ENCODE data around the gene SS18L1.
A peak's percentile ranks its signal among the peaks of the same experiment; 100 is the strongest.

The SS18L1 gene

GRCh38 chr20:62118113-62119043 is 25.2 kb upstream of the SS18L1 start:
- H3K4ac ChIP-seq (ENCODE audit: low read depth, low read length), result no peak overlapping the region
- H2BK5ac ChIP-seq (ENCODE audit: low read length), result no peak overlapping the region
- no peak overlapping the region for H3K18ac ChIP-seq (ENCODE audit: low read length)
- WGBS (ENCODE audit: extremely low coverage, insufficient coverage, low lambda C conversion rate), result no CpG with 5 or more reads among the region's 21 CpGs
- no peaks in the 10 kb centered on the region for H3K4me1 ChIP-seq (ENCODE audit: control insufficient read depth, low read depth, low read length)
- H3K27ac ChIP-seq (ENCODE audit: low read depth, low read length), result no peak overlapping the region
- H3K4me3 ChIP-seq (ENCODE audit: low read length), result no peak overlapping the region
- DNase-seq, result no peak
- H2AK5ac ChIP-seq (ENCODE audit: low read length), result no peak overlapping the region
- no peaks in the 10 kb centered on the region for H3K36me3 ChIP-seq (ENCODE audit: control insufficient read depth, insufficient read depth, low read length)
- no peak overlapping the region for H3K56ac ChIP-seq (ENCODE audit: low read length)
- no peaks in the 10 kb centered on the region for H3K27me3 ChIP-seq (ENCODE audit: insufficient read depth, low read length, poor library complexity)
- H2BK120ac ChIP-seq (ENCODE audit: low read depth, low read length), result no peak overlapping the region
- H3K79me2 ChIP-seq (ENCODE audit: control insufficient read depth, insufficient read depth, low read length), result peaks cover 4% of the 10 kb centered on the region
- H4K8ac ChIP-seq (ENCODE audit: low read depth, low read length), result no peak overlapping the region
- H3K9ac ChIP-seq (ENCODE audit: low read length), result no peak overlapping the region
- H4K5ac ChIP-seq (ENCODE audit: low read length), result no peak overlapping the region
- no peak overlapping the region for H3K23ac ChIP-seq (ENCODE audit: low read length)
- peaks cover 2% of the 10 kb centered on the region for H3K79me1 ChIP-seq (ENCODE audit: low read length)
- no peak overlapping the region for H2BK15ac ChIP-seq (replicated peaks; ENCODE audit: low read depth)
- H3K4me2 ChIP-seq (ENCODE audit: low read length), result no peak overlapping the region

GRCh38 chr20:62119115-62119514 is 24.5 kb upstream of the SS18L1 start:
- Histone ChIP-seq H3K9ac (ENCODE audit: low read length) (no peak overlapping the region), H3K4me1 (ENCODE audit: control insufficient read depth, low read depth, low read length) (peaks cover 3% of the 10 kb centered on the region), H3K79me2 (ENCODE audit: control insufficient read depth, insufficient read depth, low read length) (peaks cover 10% of the 10 kb centered on the region), H3K23ac (ENCODE audit: low read length) (no peak overlapping the region), H3K4ac (ENCODE audit: low read depth, low read length) (no peak overlapping the region), H3K18ac (ENCODE audit: low read length) (no peak overlapping the region), H2BK120ac (ENCODE audit: low read depth, low read length) (no peak overlapping the region), H4K5ac (ENCODE audit: low read length) (no peak overlapping the region), H3K79me1 (ENCODE audit: low read length) (peaks cover 9% of the 10 kb centered on the region), H2BK5ac (ENCODE audit: low read length) (no peak overlapping the region), H3K56ac (ENCODE audit: low read length) (no peak overlapping the region), H3K4me2 (ENCODE audit: low read length) (no peak overlapping the region), H3K4me3 (ENCODE audit: low read length) (no peak overlapping the region), H3K27ac (ENCODE audit: low read depth, low read length) (no peak overlapping the region), H2BK15ac (replicated peaks; ENCODE audit: low read depth) (no peak overlapping the region), H3K27me3 (ENCODE audit: insufficient read depth, low read length, poor library complexity) (no peaks in the 10 kb centered on the region), H2AK5ac (ENCODE audit: low read length) (no peak overlapping the region), H3K36me3 (ENCODE audit: control insufficient read depth, insufficient read depth, low read length) (no peaks in the 10 kb centered on the region), H4K8ac (ENCODE audit: low read depth, low read length) (no peak overlapping the region)
- WGBS (ENCODE audit: extremely low coverage, insufficient coverage, low lambda C conversion rate), result no CpG with 5 or more reads among the region's 5 CpGs
- DNase-seq, result no peak

- Histone ChIP-seq H3K23ac (ENCODE audit: low read length) (no peak overlapping the region), H3K4me1 (ENCODE audit: control insufficient read depth, low read depth, low read length) (peaks cover 3% of the 10 kb centered on the region), H3K56ac (ENCODE audit: low read length) (no peak overlapping the region), H3K27ac (ENCODE audit: low read depth, low read length) (no peak overlapping the region), H3K18ac (ENCODE audit: low read length) (no peak overlapping the region), H3K4ac (ENCODE audit: low read depth, low read length) (no peak overlapping the region), H3K36me3 (ENCODE audit: control insufficient read depth, insufficient read depth, low read length) (no peaks in the 10 kb centered on the region), H4K8ac (ENCODE audit: low read depth, low read length) (no peak overlapping the region), H3K27me3 (ENCODE audit: insufficient read depth, low read length, poor library complexity) (no peaks in the 10 kb centered on the region), H3K4me3 (ENCODE audit: low read length) (no peak overlapping the region), H3K79me1 (ENCODE audit: low read length) (peaks cover 15% of the 10 kb centered on the region), H3K4me2 (ENCODE audit: low read length) (no peak overlapping the region), H2BK15ac (replicated peaks; ENCODE audit: low read depth) (no peak overlapping the region), H3K79me2 (ENCODE audit: control insufficient read depth, insufficient read depth, low read length) (peaks cover 16% of the 10 kb centered on the region), H4K5ac (ENCODE audit: low read length) (no peak overlapping the region), H3K9ac (ENCODE audit: low read length) (no peak overlapping the region), H2AK5ac (ENCODE audit: low read length) (no peak overlapping the region), H2BK5ac (ENCODE audit: low read length) (no peak overlapping the region), H2BK120ac (ENCODE audit: low read depth, low read length) (no peak overlapping the region)
- WGBS (ENCODE audit: extremely low coverage, insufficient coverage, low lambda C conversion rate), result no CpG with 5 or more reads among the region's 10 CpGs
- no peak for DNase-seq
Observed at GRCh38 chr20:62119591-62120364, 23.8 kb upstream of the SS18L1 start.

- Histone ChIP-seq H3K36me3 (ENCODE audit: control insufficient read depth, insufficient read depth, low read length) (peaks cover 3% of the 10 kb centered on the region), H3K4me1 (ENCODE audit: control insufficient read depth, low read depth, low read length) (peaks cover 3% of the 10 kb centered on the region), H4K5ac (ENCODE audit: low read length) (no peak overlapping the region), H3K4me3 (ENCODE audit: low read length) (no peak overlapping the region), H3K27ac (ENCODE audit: low read depth, low read length) (no peak overlapping the region), H3K4me2 (ENCODE audit: low read length) (no peak overlapping the region), H3K27me3 (ENCODE audit: insufficient read depth, low read length, poor library complexity) (no peaks in the 10 kb centered on the region), H3K79me1 (ENCODE audit: low read length) (peaks cover 18% of the 10 kb centered on the region), H3K9ac (ENCODE audit: low read length) (no peak overlapping the region), H3K4ac (ENCODE audit: low read depth, low read length) (no peak overlapping the region), H3K79me2 (ENCODE audit: control insufficient read depth, insufficient read depth, low read length) (peaks cover 18% of the 10 kb centered on the region), H3K18ac (ENCODE audit: low read length) (no peak overlapping the region), H3K56ac (ENCODE audit: low read length) (no peak overlapping the region), H2AK5ac (ENCODE audit: low read length) (no peak overlapping the region), H3K23ac (ENCODE audit: low read length) (no peak overlapping the region), H2BK15ac (replicated peaks; ENCODE audit: low read depth) (no peak overlapping the region), H2BK120ac (ENCODE audit: low read depth, low read length) (no peak overlapping the region), H4K8ac (ENCODE audit: low read depth, low read length) (no peak overlapping the region), H2BK5ac (ENCODE audit: low read length) (no peak overlapping the region)
- no peak for DNase-seq
- no CpG with 5 or more reads among the region's 5 CpGs for WGBS (ENCODE audit: extremely low coverage, insufficient coverage, low lambda C conversion rate)
Observed at GRCh38 chr20:62120365-62120762, 23.2 kb upstream of the SS18L1 start.

- no peak overlapping the region for H4K8ac ChIP-seq (ENCODE audit: low read depth, low read length)
- no peak overlapping the region for H2AK5ac ChIP-seq (ENCODE audit: low read length)
- H3K36me3 ChIP-seq (ENCODE audit: control insufficient read depth, insufficient read depth, low read length), result peaks cover 6% of the 10 kb centered on the region
- H3K27ac ChIP-seq (ENCODE audit: low read depth, low read length), result peak overlapping the region; percentile 64
- peak overlapping the region; percentile 34 for H3K18ac ChIP-seq (ENCODE audit: low read length)
- H2BK5ac ChIP-seq (ENCODE audit: low read length), result no peak overlapping the region
- H4K5ac ChIP-seq (ENCODE audit: low read length), result no peak overlapping the region
- H3K4me3 ChIP-seq (ENCODE audit: low read length), result peak overlapping the region; percentile 19
- H3K27me3 ChIP-seq (ENCODE audit: insufficient read depth, low read length, poor library complexity), result no peaks in the 10 kb centered on the region
- H3K4ac ChIP-seq (ENCODE audit: low read depth, low read length), result no peak overlapping the region
- H2BK15ac ChIP-seq (replicated peaks; ENCODE audit: low read depth), result no peak overlapping the region
- DNase-seq, result no peak
- peak overlapping the region; percentile 68 for H3K4me2 ChIP-seq (ENCODE audit: low read length)
- peak overlapping the region; percentile 76 for H3K9ac ChIP-seq (ENCODE audit: low read length)
- no peak overlapping the region for H2BK120ac ChIP-seq (ENCODE audit: low read depth, low read length)
- peaks cover 20% of the 10 kb centered on the region for H3K79me2 ChIP-seq (ENCODE audit: control insufficient read depth, insufficient read depth, low read length)
- peaks cover 20% of the 10 kb centered on the region for H3K79me1 ChIP-seq (ENCODE audit: low read length)
- H3K23ac ChIP-seq (ENCODE audit: low read length), result no peak overlapping the region
- H3K56ac ChIP-seq (ENCODE audit: low read length), result peak overlapping the region; percentile 90
- no CpG with 5 or more reads among the region's 45 CpGs for WGBS (ENCODE audit: extremely low coverage, insufficient coverage, low lambda C conversion rate)
- H3K4me1 ChIP-seq (ENCODE audit: control insufficient read depth, low read depth, low read length), result peaks cover 3% of the 10 kb centered on the region
Observed at GRCh38 chr20:62120990-62121775, 22.4 kb upstream of the SS18L1 start.

Measured in mesendoderm (in vitro differentiated cells).